GM19238 (cell line): ENCODE results near the gene JPH4.
"Not testable (repeated sequence)": the region's sequence is repeated elsewhere in the genome, so short reads cannot be mapped to it uniquely, and the experiment has no call there.

Experiments
- DNase-seq: peaks from one replicate; pipeline ENCODE4 v3.0.0; 2011; ENCODE audit warnings: low spot score; ENCODE audit not compliant: insufficient read length

JPH4 gene

DNA sequence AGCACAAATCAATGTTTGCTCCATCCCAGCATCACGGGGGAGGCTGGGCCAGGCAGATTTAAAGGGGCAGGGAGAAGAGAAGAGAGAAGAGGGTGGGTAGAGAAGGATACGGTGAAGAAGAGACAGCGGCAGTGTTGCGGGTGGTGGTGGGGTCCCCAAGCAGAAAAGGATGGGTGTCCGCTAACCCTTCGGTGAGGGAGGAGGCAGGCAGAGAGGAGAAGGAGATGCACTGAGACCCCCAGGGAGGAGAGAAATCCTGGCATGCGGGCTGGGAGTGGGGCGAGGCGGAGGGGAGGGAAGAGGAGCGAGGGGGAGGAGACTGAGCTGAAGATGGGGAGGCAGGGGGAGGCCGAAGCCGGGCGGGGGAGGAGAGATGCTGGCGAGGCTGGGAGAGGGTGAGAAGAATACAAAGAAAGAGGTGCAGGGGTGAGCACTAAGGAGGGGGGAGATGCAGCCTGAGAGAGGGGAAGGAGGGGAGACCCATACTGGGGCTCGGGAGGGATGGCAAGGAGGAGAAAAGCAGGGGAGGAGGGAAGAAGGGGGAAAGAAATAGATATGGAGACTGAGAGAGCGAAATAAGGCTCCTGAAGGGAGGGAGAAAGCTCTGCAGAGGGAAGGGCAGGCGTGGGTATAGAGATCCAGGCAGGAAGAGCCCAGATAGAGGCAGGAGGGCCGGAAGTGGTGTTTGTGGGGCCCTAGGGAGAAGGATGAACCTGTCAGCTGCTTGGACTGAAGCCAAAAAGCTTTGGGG is at the start of gene JPH4:
Gene JPH4, minus strand, starts transcription at position 231 of the 751 bp plus-strand sequence. CDS start 1,337 bp downstream, outside the sequence.
- DNase-seq: no peak

DNA sequence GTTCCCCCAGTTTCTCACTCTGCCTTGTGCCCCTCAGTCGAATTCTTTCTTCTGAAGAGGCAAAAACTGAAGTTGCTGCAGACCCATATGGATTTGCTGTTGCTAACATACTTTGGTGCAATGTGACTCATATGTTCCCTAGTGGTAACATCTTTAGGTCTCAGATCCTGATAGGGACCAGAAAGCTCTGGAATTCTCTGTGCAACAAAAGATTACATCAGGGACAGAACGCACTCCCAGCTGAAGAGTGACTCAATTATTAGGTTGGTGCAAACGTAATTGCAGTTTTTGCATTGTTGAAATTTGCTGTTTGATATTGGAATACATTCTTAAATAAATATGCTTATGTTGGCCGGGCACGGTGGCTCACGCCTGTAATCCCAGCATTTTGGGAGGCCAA is 49.4 kb upstream of the JPH4 start:
- DNase-seq: no peak

DNA sequence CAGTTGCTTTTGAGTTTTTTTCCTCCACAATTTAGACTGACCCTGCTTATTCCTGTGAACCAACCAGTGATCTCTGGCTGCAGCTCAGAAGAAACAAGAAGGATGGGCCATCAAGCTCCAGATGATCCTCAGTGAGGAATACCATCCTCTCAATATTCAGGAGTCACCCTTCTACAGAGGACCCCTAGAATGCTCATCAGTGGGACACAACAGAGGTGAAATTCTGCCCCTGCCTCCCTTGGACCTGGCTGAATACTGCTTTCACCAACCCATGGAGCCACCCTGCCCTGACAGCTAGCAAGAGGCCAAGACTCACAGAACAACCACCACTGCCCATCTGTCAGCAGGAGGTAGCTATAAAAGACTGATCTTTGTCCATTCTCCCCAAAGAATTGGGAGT is 48.4 kb upstream of the JPH4 start:
- no peak for DNase-seq

DNA sequence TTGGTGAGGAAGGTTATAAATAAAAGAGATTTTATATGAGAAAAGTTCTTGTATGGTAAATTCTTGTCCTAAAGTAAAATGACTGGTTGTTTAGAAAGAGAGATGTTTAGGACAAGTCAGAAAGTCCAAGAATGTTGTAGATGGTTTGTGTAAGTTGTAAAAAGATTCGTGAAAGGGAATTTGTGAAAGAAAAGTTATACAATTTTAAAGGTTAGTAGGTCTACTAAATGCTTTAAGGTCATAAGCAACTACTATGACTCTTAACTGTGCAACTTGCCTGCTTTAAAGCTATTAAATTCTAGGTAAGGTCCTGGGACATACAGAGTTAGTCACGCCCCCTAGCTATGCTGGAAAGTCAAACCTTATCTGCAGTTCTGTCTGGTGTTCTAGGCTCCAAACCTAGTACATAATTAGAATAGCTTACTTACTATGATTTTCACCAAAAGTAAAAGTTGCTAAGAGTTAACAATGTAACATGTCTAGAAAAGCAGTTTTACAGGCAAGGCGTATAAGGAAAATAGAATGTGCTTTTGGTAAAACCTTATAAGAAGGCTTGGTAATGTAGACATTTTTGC is 46.3 kb upstream of the JPH4 start:
- DNase-seq: no peak

DNA sequence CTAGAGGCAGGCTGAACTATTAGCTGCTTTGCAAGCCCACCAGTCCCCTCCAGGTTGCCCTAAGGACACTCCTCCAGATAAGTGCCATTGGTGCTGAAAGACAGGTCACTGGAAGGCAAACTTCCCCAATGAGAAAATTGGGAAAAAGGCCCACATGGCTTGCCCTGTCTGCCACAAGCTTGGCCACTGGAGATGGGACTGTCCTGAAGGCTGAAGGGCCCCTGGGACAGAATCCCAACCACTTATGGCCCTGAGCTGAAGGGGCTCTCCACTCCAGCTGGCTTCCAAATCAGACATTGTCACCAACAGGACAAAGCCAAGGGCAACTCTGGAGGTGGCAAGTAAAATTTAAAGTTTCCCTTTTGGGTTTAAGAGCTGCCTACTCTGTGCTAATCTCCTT is 45.4 kb upstream of the JPH4 start:
- DNase-seq: no peak

DNA sequence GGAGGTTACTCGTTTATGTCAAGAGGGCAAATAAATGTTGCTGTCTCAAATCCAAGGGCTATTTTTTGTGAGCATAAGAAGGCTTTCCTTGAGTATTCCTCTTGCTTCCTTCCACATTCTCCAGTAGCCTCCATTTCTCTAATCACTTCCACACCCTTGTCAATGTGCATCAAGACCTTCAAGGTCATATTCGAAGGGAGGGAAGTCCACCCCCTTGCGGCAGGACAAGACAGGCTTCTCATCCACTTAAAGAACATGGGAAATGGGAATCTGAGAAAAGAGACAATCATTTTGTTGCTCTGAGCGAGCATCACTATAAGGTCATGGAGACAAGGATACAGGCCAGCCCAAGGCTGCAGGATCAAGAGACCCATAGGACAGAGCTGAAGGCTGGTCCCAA is 44.4 kb upstream of the JPH4 start:
- no peak for DNase-seq

DNA sequence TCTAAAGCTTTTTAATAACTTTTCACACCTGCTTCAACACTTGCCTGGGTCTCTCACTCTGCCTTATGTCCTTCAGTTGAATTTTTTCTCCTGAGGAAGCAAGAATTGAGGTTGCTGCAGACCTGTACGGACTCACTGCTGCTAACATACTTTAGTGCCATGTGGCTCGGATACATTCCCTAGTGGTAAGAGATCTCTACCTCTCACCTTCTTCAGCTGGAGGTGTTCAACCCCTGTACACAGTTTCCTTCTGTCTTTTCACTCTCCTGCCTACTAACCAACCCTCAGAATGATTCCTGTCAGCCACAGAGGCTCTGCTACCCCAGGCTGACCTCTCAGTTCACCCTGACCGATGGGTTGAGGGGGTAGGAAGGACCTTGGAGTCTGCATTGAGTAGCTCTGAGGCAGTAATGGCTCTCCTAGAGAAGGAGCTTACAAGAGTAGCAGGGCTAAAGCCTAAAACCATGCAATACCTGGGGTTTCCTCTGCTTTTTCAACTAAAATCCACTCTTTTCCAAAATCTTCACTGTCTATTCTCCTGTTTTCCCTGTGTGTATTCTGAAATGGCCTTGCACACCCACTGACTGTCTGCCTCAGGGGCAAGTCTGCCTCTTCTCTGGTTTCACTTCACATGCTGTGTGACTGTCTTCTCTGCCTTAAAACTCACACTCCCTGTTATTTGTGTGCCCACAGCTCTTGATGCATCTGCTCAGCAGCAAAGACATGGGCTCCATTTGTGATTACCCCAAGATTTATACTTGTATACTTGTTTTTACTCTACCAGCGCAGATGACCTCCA is 43.5 kb upstream of the JPH4 start:
- DNase-seq: no peak

DNA sequence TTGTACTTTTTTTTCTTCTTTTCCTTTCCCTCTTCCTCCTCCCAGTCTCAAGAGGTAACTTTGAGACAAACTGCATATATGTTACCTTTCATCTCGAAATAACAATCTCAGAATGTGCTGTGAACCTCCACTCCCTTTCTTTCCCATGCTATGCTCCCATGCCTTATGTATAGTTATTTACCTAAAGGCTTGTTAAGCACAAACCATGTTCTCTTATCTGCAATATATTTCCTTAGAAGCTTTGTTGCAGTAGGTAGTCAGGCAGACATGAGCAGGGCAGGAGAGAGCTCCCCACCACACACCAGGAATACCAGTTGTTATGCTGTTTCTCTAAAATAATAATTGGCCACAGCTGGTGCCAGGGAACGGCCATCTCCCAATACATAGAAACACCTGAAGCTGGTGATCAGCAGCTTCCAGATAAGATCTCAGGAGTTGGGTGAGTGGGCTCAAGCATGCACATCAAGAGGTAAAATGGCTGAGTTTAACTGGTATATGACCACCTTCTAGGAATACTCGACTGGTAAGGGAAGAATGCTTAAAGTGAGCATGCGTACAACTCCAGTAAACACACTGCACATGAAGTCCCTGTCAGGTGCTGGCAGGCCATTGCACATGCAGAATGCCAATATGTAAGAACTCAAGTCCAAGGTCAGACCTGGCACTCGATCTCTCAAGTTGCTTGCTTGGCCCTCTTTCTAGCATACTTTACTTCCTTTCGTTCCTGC is 42.8 kb upstream of the JPH4 start:
- no peak for DNase-seq

DNA sequence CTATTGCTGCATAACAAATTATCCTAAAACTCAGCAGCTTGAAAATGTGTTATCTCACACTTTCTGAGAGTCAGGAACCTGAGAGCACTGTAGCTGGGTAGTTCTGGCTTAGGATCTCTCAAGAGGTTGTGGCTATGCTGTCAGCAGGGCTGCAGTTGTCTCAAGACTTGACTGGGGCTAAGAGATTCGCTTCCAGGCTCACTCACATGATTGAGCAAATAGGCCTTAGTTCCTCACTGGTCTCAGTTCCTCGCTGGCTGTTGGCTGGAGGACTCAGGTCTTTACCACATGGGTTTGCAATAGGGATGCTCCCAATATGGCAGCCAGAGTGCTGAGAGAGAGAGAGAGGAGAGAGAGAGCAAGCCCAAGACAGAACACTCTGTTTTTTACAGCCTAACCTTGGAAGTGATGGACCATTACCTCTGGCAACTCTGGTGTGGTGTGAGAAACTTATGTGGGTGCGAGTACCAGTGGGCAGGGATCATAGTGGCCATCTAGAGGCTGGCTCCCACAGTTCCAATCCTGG is 41.6 kb upstream of the JPH4 start:
- no peak for DNase-seq

DNA sequence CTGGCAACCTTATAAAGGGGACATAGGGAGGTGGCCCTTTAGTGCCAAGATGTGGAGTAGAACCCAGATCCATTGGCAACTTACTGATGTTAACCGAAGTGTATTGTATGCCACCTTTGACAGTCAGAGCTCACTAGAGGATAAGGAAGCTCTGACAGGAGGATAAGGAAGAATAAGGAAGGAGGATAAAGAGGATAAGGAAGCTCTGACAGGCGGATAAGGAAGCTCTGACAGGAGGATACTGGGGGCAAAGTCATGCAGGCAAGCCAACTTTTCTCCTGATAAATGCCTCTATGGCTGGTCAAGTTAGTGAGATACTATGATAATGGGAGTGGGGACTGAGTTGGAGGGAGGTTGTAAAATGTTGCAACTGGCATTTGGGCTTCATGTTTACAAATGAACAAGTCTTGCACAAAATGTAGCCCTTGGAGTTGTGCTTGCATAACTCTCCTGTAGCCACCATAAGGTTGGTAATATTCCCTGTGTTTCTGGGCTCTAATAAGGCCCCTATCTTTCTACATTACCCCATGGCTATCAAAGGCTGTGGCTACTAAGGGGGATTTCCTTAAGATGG is 39.9 kb upstream of the JPH4 start:
- no peak for DNase-seq

DNA sequence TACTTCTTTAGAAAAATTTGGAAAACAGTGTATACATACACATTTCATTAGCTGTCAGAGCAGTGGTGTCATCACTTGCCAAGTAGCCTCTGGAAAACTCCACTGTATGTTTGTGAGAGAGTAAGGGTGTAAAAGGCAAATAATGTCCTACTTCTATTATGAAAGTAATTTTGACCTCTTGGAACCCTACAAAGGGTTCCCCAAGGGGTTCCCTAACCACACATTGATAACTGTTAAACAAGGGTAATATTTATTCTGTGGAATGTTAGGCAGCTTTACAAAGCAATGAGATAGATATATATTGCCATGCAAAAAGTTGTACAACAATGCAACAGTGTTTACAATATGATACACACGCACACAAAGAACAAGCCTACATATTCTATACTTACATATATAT is 38.9 kb upstream of the JPH4 start:
- no peak for DNase-seq

DNA sequence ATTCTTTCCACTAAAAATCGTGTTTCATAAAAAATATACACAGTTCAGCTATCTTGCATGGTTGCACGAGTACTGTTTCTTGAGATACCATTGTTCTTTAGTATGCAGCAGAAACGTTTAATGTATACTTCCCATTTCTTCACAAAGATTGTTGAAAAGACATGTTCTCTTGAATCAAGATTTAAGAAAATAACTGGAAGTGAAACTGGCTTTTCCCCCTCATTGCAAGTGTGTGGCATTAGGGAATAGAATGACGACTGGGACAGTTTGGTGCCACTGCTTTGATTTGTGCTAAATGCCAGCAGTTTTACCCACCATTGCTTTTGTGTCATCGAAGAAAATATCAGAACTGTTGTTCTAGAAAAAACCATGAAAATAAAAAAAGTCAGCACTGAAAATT is 37.3 kb upstream of the JPH4 start:
- DNase-seq: no peak

DNA sequence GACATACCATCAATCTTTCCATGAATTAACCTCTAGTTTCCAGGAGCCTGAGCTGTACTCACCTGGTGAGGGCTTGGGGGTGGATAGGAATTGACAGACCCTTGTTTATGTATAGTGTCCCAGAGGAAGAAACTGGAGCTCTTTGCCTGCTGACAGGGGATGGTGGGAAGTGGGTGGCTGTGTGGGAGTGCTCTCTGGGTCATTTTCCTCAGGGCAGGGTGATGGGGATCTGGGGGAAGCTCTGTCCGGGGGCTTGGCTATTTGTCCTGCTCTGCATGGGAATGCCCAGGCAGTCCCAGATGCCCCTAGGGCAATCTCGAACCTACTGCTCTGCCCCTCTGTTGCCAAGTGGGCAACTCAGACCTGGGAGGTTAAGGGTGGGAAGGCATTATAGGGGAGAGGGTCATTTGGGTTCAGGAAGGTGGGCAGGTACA is 35.8 kb upstream of the JPH4 start:
- DNase-seq: no peak

DNA sequence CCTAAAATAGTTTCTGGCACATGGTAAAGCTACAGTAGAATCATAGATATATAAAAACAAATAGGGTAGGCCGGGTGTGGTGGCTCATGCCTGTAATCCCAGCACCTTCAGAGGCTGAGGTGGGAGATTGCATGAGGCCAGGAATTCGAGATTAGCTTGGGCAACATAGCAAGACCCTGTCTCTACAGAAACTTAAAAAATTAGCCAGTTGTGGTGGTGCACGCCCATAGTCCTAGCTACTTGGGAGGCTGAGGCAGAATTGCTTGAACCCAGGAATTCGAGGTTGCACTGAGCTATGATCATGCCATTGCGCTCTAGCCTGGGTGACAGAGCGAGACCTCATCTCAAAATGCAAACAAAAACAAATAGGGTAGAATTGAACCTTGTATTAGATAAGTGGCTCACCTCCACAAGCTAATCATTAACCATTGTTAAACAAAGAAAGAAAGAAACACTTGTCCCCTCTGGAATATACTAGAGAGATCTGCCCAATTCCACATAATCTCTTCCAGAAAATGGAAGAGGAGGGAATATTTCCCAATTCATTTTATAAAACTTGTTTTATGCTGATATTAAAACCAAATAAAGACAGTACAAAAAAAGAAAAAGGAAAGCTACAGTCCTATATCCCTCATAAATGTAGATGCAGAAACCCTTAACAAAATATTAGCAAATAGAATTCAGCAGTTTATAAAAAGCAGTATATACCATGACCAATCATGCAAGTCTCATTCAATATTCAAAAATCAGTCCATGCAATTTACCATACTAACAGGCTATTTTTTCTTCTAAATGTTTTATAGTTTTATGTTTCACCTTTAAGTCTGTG is 34.9 kb upstream of the JPH4 start:
- DNase-seq: no peak

DNA sequence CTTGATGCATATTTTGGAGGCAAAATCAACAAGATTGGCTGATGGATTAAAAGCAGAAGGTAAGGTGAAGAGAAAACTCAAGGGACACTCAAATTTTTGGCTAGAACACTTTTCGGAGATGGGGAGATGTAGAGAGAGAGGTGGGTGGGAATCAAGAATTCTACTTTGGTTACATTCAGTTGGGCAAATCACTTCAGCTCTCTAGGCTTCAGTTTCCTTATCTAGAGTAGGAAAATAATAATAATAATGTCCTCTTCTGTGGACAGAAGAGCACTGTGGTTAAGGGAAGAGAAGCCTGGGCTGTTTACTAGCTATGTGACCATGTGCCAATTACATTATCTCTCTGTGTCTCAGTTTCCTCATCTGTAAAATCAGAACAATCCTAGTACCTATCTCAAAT is 34.2 kb upstream of the JPH4 start:
- no peak for DNase-seq

DNA sequence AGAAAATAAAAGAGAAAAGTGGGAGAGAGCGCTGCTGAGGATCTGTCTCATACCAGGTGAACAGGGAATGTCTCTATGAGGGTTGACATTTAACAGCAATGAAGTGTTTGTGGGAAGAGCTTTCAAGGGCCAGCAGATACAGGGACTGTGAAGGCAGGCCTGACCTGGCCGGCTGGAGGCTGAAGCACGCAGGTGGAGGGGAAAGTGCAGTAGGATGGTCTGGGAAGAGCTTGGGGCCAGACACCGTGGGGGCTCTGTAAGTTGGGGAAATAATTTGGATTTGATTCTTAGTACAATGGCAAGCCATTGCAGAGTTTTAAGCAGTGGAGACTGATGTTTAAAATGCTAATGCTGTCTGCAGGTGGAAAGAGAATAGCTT is 33.8 kb upstream of the JPH4 start:
- no peak for DNase-seq

DNA sequence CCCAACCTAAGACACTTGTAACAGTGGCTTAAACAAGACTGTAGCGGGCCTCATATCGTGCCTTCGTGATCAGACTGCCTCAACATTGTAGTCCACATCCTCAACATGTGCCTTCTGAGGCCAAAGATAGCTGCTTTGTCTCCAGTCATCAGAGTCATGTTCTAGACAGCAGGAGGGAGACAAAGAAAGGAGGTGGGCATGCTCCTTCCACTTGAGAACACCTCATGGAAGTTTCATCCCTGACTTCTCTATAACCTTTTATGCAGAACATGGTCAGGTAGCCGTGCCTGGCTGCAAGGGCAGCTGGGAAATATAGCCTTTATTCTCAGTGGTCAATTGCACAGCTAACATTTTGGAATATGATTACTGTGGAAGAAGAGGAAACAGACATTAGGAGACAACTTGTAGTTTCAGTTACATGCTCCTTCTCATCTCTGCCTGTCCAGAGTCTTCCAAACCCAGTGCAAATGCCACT is 32.3 kb upstream of the JPH4 start:
- no peak for DNase-seq

DNA sequence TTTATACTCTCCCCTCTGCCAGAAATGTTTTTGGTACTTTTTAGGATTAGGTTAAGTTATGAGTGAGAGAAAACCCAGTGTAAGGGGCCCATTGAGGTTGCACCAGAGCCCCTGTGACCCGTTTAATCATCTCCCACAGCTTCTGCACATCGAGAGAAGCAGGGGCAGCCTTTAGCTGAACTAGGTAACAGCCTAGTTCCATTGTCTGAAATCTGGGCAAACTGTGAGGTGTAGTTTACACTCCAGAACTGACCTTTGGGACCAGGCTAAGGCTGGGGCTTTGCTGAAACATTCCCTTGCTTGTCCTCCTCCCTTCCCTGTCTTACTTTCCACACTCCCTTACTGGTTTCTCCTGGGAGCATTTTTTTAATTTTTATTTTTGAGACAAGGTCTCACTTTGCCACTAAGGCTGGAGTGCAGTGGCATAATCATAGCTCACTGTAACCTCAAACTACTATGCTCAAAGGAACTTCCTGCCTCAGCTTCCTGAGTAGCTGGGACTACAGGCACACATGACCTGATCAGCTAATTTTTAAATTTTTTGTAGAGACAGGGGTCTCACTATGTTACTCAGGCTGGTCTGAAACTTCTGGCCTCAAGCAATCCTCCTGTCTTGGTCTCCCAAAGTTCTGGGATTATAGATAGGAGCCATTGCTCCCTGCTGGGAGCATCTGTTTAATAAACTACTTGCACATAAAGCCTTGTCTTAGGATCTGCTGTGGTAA is 31.7 kb upstream of the JPH4 start:
- no peak for DNase-seq

DNA sequence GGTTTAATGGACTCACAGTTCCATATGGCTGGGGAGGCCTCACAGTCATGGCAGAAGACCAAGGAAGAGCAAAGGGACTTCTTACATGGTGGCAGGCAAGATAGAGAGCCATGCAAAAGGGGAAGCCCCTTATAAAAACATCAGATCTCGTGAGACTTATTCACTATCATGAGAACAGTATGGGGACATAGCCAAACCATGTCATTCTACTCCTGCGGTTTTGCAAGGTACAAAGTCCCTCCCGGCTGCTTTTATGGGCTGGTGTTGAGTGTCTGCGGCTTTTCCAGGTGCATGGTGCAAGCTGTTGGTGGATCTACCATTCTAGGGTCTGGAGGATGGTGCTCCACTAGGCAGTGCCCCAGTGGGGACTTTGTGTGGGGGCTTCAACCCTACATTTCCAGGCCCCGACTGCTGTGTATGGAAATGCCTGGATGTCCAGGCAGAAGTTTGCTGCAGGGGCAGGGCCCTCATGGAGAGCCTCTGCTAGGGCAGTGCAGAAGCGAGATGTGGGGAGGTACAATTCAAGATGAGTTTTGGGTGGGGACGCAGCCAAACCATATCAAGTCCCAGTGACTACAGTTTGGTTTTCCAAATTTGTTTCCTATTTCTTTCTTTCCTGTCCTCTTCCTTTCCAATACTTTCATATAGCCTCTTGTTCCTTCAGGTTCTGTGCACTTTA is 31.0 kb upstream of the JPH4 start:
- DNase-seq: not testable (repeated sequence)
